T-helper 9 cell (primary cell): Measurements from ENCODE around the gene GPR171.
A peak's percentile ranks its signal among the peaks of the same experiment; 100 is the strongest.
"Not testable (repeated sequence)": the region's sequence is repeated elsewhere in the genome, so short reads cannot be mapped to it uniquely, and the experiment has no call there.

Experiments used
- DNase-seq: peaks from one replicate; pipeline ENCODE4 v3.0.0-alpha.2; 2020

Gene GPR171

DNA sequence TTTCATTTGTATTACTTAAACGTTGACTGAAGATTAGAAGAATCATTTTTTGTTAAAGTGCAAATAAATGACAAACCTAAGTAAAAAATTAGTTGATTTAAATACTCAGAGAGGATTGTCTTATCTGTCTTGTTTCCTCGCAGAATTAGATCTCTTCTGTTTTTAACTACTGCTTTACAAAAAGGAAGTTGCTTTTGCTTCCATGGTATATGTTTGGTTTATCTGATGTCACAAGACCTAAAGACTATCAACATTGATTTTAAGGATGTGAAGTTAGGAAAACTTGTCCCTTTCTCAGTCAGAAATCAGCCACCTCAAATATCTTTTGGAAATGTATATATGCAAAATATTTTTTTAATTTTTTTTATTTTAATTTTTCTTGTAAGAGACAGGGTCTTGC lies 28.7 kb downstream of the GPR171 start:
- no peak for DNase-seq

DNA sequence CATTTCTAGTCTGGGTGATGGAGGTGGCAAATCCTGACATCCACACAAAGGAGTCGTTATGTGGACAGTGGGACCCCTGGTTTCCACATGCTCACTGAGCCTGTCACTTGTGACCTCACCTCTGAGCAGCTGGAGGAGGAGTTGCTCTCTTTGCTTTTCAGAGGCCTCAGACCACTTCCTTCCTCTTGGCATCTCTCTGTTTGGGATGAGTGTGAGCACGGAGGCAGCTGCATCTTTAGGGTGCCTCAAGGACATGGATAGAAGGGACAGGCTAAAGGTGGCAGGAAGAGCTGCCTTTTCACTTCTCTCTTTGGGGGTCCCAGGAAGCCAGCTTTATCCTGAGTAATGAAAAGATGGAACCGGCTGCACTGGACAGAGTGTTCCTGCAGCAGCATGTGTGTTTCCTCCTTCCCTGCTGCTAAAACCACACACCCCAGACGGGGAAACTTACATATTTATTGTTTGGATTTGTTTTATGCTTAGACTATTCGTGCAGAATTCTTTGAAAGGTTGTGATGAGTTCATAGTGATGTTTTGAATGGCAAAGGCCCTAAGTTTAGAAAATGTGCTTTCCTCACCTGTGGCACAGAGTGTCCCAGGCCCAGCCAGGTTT lies 31.8 kb downstream of the GPR171 start:
- no peak for DNase-seq

DNA sequence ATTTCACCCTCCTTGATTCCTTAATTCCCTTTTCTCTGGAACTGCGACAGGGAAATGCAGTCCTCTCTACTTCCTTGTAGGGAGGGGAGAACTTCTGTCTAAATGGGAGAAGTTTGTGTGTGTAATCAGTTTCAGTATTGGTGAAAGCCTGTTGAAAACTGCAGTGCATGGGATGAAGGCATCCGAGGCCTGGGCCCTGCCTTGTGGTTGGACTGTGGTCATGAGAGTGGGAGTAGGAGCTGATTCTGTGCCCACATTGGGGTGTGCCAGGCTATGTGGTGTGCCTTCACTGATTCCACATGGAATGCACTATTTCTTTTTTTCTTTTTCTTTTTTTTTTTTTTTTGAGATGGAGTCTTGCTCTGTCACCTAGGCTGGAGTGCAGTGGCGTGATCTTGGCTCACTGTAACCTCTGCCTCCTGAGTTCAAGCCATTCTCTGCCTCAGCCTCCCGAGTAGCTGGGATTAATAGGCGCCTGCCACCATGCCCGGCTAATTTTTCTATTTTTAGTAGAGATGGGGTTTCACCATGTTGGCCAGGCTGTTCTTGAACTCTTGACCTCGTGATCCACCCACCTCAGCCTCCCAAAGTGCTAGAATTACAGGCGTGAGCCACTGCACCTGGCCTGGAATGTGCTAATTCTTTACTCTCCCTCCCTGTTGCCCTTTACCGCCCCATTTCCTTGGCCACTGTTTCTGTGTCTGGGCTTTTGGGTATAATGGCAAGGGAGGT lies 32.9 kb downstream of the GPR171 start:
- not testable (repeated sequence) for DNase-seq

DNA sequence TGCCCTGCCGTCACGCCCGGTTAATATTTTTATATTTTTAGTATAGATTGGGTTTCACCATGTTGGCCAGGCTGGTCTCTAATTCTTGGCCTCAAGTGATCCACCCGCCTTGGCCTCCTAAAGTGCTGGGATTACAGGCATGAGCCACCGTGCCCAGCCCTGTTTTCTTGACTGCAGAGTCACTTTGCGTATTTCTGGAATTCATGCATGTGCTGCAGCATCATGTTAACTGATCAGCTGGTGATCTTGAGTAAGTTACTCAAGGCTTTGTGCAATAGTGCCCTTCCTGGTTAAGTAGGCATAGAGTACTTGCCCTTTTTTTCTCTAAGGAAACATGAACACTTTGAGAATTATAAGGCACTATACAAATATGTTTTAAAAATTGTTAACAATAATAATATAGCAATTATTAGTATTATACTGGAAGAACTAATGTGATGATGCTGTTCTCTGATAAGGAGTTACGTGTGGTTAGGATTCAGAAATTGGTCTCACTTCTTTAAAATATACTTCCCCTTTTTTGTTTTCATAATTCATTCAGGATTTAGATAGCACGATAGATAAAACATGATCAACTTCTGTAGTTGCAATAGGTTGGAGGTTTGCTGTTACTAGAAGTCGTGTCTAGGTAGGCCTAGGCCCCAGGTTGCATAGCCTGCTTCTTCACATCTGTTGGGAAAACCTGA lies 33.6 kb downstream of the GPR171 start:
- DNase-seq: no peak

DNA sequence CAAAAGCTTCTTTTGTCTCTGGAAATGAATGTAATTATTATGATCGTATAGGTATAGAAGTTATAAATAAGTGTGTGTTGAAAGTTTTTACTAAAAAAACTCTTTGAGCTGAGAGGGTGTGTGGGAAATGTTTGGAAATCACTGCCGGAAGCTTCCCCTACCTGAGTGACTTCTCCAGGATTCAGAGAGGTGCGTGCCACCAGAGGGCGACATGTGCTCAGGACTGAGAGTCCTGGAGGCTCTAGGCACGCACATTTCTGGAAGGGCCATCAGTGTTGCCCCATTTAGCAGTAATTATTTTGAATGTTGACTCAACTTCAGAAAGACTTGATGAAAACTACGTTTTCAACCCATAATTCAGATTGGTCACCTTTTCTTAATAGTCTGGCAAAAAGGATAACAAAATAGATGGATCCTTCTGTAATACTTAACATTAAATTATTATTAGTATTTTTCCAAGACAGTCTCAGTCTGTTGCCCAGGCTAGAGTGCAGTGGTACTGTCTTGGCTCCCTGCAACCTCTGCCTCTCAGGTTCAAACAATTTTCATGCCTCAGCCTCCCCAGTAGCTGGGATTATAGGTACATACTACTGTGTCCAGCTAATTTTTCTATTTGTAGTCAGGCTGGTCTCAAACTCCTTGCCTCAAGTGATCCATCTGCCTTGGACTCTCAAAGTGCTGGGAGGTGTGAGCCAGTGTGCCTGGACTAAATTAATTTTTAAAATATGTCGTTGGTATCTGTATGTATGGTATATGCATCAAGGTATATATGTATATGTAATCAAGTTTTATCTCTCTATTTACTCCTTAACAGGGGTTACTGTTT lies 34.5 kb downstream of the GPR171 start:
- peak; percentile 78 for DNase-seq

DNA sequence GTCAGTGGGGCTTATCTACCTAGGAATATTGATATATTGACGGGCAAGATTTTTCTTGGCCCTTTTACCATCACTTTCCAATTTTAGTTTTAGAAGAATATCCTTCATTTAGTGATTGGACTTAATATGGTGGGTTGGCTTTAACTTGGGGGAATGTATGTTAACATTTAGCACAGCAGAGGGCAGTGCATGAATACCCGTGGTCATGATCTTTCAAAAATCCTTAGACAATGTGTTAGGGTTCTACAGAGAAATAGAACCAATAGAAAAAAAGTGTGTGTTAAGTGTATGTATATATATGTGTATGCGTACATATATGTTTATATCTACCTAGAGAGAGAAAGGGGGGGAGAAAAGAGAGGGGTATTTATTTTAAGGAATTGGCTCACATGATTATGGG lies 36.9 kb downstream of the GPR171 start:
- DNase-seq: no peak

DNA sequence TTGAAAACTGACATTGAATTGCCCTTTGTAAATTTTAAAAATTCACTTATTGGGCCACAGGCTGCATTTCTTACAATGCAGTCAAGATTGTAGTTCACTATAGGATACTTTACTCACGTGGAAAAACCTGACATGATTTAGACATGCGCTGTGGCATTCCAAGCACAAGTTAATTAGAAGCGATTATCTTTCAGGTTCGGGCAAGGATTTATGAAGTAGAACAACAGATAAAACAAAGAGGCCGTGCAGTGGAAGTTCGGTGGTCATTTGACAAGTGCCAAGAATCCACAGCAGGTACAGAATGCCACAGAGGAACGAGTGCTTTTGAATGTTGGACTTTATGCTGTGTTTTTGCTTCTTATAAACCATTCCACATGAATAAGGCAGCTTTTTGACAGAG lies 37.8 kb downstream of the GPR171 start:
- DNase-seq: no peak

DNA sequence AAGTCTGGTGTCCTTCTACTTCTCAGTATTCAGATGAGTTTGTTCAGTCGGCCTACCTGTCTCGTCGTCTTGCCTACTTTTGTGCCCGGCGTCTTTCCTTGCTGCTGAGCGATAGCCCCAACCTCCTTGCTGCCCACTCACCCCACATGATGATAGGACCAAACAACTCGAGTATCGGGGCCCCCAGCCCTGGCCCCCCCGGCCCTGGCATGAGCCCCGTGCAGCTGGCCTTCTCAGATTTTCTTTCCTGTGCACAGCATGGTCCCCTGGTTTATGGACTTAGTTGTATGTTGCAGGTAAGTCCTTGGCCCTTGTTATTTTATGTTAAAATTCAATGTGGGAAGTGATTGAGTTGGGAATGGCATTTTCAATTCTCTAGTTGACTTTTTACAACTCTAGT lies 43.2 kb downstream of the GPR171 start:
- DNase-seq: no peak

DNA sequence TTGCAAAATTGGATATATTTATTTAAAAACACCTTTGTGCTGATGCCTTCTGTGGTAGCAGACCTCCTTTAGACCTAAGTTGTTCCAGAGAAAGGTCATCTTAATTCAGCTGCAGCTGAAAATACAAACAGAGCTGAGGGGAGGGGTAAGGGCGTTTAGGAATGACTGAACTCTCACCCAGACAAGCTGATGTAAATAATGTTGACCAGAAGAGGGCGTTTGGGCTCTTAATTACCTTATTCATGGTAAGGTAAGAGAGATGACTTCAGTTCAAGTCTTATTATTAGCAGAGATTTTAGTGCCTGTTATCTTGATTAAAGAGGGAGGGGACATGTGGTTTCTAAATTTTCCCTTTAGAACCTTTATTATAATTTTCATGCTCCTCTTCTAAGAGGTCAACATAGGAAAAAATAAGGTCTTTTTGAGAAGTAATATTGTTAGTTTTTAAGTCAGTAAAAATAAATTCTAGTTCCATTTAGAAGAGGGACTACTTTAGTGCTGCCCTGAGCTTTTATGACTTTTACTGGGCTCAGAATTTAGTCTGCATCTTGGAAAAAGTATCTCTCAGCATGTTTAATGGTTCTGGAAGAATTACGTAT lies 46.3 kb downstream of the GPR171 start:
- DNase-seq: no peak

DNA sequence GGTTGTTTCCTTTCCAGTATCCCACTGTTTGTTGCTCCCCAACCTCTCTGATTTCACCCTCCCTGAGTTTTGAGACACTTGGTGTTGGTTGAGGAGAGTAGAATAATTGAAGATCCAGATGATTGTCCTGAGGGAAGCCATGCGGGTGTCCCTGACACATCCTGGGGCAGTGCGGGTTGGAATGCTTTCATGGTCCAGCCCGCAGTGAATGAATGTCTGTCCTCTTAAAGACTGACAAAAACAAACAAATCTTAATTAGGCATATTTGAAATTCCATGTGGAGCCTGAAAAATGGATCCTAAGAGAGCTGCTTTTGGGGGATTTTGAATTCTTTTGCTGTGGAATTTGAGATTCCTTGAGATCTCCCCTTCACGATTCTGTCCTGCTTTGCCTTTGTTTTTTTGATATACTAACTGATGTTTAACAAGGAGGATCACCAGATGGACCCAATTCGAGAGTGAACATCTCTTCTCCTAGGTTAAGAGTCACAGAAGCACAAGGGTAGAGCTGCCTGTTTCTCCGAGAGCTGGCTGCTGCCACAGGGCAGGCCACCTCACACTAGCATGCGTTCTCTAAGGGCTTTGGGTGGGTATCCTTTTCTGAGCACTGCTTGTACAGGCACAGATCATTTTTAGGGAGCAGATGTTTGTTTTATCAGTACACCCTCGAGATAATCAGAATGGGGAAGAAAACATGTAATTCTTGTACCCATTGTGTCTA lies 47.4 kb downstream of the GPR171 start:
- DNase-seq: no peak

DNA sequence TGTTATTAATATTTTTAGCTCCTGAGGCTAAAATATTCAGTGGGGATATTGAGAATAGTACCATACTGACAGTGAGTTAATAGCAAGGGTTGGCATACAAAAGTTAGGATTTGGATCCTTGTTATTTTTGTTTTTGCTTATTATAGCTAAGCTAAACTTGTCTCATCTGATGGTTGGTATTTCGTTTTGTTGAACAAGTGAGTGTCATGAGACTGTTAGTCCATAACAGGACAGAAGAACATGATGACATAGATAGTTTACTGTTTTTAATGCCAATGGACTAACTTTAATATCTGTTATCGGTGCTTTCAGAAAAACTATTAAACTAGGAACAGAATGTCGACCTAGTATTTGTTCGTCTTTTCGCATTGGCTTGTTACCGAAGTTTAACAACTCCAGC lies 48.5 kb downstream of the GPR171 start:
- no peak for DNase-seq

DNA sequence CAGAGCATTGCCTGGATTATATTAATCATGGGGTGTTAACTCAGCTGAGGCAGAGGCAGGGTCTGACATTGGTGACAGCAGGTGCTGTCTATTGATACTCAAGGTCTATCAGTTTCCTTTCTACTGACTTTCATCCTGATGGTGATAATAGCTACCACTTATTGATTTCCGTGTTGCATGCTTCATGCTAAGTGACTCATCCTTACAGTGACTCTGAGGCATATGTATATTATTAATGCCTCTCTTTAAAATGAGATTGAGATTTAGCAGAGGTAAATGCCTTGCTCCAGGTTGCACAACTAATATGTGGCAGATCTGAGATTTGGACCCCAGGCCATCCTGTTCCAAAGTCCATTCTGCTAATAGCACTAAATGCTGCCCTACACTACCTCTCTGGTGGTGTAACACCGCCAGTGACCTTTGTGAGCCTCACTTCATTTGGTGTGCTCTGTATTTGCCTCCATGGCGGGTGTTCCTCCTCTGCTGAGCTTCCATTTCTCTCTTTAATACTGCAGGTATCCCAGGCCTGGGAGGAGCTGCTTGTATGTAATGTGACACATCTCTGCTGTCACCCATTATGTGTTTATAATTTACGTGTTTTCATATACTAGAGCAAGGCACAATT lies 50.4 kb downstream of the GPR171 start:
- no peak for DNase-seq
